Left cardiac atrium (tissue), 4 donors: Measurements from ENCODE around the gene ATF7IP2. TPM values are rescaled to one million over a fixed set of nuclear protein-coding genes. Genes with fewer than 3 reads are reported as not detected.
"Not testable (repeated sequence)": the region's sequence is repeated elsewhere in the genome, so short reads cannot be mapped to it uniquely, and the experiment has no call there.

Source experiments
- ATAC-seq, 2 donors: fragments of 200-7000 bp; cut with Tn5 transposase; one replicate each; pipeline ENCODE4 v1.9.1; 2020; ENCODE audit warnings: mild to moderate bottlenecking in 2 of 2, moderate library complexity in 2 of 2
- DNase-seq: peaks from one replicate; pipeline ENCODE4 v3.0.0-alpha.2; 2020
- intact Hi-C, 2 donors: fragments of 100-400 bp; cut with DNase I; formaldehyde crosslinking; loops; one replicate each; pipeline versions ENCODE4 v1.14.1 to v1.15.1; 2022 to 2023
- long read RNA-seq: library from polyadenylated mRNA; unstranded; transcript quantifications from one replicate; pipeline ENCODE4 v2.0.0, GENCODE V29; 2021
- total RNA-seq, 2 donors: library from RNA; stranded (reverse); fragmentation: NEBNext Ultra II Directional; extraction: Animal tissue kit (Norgen Biotek cat#: 25700); gene quantifications; one replicate each; pipeline ENCODE4 v1.2.1, GENCODE V29; 2021
- donor health status: DM: no; HTN: yes; CAD: no.
- donor health status: DM: no; HTN: yes; CAD: no; lungs with severe emphysema.
- donor health status: DM: yes; HTN: yes; CAD: no.
- donor health status: Dilated cardiomyopathy.

Gene ATF7IP2
- total RNA-seq: 10 to 100 TPM; 24.8 to 28.9 TPM
- long read RNA-seq, partial matches to known transcripts: 1 of 3 reads
- long read RNA-seq, other reads (novel, unspliced or antisense): 1 of 3 reads

GRCh38 chr16:10385725-10386516 lies at the start of gene ATF7IP2:
ATF7IP2 (plus strand) TSS chr16:10386061; CDS start chr16:10430621, 44,560 bp downstream.
- DNase-seq: peak; percentile 95
- intact Hi-C loops: no loop called here
- ATAC-seq: peak; percentile 99

GRCh38 chr16:10338426-10338825 lies 47.4 kb upstream of the ATF7IP2 start:
- intact Hi-C loops: loop anchor here in 1 of 2 donors (5.0 kb wide), 1 partner anchor 44 kb away; no protein-coding TSS in a partner anchor
- no peak for DNase-seq
- ATAC-seq: no peak

- intact Hi-C loops: loop anchor here in 1 of 2 donors (5.0 kb wide), 1 partner anchor 42 kb away; no protein-coding TSS in a partner anchor
- DNase-seq (no peak), ATAC-seq (no peak)
Measured at GRCh38 chr16:10339777-10340732, 45.8 kb upstream of the ATF7IP2 start.

DNA sequence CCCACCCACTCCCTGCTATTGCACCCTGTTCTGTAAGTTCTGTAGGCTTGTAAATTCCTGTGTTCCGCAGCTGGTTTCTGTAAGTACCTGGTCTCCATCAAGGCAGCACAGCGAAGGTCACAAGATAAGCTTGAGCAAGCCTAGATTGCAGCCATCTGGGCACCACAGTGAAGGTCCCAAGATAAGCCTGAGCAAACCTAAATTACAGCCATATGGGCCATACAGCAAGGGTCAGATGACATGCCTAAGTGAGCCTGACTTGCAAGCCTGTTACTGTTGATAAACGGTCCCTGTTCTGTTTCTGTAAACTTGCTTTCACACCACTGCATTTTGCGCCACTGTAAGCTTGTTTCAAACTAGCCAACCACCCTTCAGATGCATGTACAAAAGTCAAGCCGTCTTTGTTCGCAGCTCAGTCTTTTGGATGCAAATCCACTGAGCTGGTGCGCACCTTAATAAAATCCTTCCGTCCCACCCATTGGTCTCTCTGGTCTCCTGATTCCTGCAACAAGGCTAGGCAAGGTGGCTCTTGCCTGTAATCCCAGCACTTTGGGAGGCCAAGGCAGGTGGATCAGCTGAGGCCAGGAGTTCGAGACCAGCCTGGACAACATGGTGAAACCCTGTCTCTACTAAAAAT lies 42.6 kb upstream of the ATF7IP2 start:
- no peak for ATAC-seq
- no peak for DNase-seq
- intact Hi-C loops: no loop called here

DNA sequence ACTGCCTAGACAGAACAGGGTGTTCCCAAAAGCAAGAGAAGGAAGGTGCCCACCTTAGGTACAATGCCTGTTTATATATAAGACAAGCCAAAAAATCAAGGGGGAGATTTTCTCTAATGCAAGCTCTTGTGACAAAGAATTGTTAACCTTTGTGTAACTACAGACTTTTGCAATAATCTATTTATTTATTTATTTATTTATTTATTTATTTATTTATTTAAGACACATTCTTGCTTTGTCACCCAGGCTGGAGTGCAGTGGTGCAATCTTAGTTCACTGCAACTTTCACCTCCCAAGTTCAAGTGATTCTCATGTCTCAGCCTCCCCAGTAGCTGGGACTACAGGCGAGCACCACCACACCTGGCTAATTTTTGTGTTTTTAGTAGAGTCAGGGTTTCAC lies 41.2 kb upstream of the ATF7IP2 start:
- intact Hi-C loops, ATAC-seq, DNase-seq: not testable (repeated sequence)

DNA sequence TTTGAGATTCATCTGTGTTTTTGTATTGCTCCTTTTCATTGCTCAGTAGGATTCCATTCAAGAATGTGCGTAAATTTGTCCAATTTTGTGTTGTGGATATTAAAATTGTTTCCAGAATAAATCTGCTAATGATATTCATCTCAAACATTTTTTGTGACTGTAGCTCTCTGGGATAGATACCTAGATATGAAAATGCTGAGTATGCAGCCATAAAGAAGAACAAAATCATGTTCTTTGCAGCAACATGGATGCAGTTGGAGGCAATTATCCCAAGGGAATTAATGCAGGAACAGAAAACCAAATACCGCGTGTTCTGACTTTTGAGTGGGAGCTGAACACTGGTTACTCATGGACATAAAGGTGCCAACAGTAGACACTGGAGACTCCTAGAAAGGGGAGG lies 40.2 kb upstream of the ATF7IP2 start:
- intact Hi-C loops: no loop called here
- ATAC-seq (no peak), DNase-seq (no peak)

DNA sequence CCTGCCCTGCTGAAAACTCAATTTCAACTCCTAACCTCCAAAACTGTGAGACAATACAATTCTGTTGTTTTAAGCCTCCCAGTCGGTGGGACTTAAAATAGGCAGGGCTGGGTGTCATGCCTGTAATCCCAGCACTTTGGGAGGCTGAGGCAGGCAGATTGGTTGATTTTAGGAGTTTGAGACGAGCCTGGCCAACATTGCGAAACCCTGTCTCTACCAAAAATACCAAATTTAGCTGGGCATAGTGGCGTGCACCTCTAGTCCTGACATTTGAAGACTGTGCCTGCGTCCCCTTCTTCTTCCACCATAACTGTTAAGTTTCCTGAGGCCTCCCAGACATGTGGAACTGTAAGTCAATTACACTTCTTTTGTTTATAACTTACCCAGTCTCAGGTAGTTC lies 36.0 kb upstream of the ATF7IP2 start:
- ATAC-seq: no peak
- intact Hi-C loops: no loop called here
- no peak for DNase-seq

DNA sequence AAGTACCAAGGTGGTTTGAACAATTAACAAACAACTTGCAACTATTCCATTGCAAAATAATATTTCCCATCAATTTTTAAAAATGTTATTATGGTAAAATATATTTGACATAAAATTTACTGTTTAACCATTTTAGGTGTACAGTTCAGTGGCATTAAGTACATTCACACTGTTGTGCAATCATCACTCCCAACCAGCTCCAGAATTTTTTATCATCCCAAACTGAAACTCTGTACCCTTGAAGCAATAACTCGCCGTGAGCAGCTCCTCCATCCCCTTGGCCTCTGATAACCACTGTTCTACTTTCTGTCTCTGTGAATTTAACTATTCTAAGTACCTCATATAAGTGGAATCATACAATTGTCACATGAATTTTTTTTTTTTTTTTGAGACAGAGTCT lies 33.6 kb upstream of the ATF7IP2 start:
- intact Hi-C loops: no loop called here
- no peak for ATAC-seq
- no peak for DNase-seq

GRCh38 chr16:10355589-10355988 lies 30.3 kb upstream of the ATF7IP2 start:
- intact Hi-C loops: no loop called here
- ATAC-seq (no peak), DNase-seq (no peak)

DNA sequence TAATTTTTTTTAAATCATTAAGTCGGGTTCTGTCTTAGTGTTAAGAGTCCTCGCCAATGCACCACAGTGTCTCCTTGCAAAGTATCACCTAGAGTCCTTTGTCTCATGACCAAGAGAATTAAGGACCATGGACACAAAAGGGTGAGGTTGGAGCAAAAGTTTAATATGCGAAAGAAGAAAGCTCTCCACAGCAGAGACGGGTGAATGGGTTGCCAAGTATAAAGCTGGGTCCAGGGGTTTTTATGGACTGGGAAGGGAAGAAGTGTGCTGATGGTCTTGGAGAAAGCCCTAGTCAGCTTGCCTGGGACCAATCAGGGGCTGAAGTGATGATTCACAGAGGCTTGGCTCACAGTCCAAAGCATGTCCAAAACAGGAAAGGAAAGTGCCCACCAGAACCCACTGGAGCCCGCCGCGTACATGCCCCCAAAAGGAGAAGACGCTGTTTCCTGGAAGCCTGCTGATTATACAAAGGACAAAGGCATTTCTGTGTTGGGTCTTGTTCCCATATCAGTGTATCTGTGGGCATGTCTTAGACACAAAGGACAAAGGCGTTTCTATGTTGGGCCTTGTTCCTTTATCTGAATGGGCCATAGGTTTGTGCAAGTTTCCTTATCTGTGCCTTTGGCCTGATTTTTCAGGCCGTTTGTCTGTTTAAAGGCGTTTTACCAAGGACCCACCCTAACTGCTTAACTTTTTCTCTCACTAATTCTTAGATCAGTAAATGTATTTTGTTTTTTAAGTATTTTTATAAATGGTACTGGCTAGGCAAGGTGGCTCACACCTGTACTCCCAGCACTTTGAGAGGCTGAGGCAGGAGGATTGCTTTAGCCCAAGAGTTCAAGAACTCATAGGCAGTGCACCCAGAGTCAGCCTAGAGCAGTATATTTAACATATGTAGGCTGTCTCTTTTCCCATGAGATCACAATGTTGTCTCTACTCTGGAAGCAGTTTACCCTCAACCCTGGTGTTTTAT lies 28.7 kb upstream of the ATF7IP2 start:
- ATAC-seq (no peak), DNase-seq (no peak)
- intact Hi-C loops: no loop called here

- intact Hi-C loops, DNase-seq, ATAC-seq: not testable (repeated sequence)
Measured at GRCh38 chr16:10361747-10362076, 24.1 kb upstream of the ATF7IP2 start.

GRCh38 chr16:10362077-10362863 lies 23.6 kb upstream of the ATF7IP2 start:
- ATAC-seq (no peak), DNase-seq (no peak)
- intact Hi-C loops: no loop called here

- intact Hi-C loops, DNase-seq, ATAC-seq: not testable (repeated sequence)
Measured at GRCh38 chr16:10362864-10363197, 23.0 kb upstream of the ATF7IP2 start.

DNA sequence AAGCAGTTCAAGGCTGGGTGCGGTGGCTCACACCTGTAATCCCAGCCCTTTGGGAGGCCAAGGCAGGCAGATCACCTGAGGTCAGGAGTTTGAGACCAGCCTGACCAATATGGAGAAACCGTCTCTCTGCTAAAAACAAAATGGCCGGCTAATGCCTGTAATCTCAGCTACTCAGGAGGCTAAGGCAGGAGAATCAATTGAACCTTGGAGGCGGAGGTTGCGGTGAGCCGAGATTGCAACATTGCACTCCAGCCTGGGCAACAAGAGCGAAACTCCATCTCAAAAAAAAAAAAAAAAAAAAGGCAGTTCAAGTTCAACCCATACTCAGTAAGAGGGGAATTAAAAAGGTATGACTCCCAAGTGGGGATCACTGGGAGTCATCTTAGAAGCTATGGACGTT lies 19.2 kb upstream of the ATF7IP2 start:
- DNase-seq, ATAC-seq, intact Hi-C loops: not testable (repeated sequence)

DNA sequence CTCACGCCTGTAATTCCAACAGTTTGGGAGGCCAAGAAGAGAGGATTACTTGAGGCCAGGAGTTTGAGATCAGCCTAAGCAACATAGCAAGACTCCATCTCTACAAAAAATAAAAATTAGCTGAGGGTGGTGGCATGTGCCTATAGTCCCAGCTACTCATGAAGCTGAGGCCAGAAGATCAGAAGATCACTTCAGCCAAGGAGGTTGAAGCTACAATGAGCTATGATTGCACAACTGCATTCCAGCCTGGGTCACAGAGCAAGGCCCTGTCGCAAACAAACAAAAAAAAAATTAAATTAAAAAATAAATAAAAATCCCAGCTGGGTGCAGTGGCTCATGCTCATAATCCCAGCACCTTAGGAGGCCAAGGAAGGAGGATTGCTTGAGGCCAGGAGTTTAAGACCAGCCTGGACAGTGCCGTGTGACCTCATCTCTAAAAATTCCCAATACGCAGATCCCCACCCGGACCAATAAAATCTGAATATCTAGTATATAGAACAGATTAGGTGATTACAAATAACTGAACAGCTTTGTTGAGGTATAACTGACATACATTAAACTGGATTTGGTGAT lies 18.2 kb upstream of the ATF7IP2 start:
- ATAC-seq (no peak), DNase-seq (no peak)
- intact Hi-C loops: no loop called here

DNA sequence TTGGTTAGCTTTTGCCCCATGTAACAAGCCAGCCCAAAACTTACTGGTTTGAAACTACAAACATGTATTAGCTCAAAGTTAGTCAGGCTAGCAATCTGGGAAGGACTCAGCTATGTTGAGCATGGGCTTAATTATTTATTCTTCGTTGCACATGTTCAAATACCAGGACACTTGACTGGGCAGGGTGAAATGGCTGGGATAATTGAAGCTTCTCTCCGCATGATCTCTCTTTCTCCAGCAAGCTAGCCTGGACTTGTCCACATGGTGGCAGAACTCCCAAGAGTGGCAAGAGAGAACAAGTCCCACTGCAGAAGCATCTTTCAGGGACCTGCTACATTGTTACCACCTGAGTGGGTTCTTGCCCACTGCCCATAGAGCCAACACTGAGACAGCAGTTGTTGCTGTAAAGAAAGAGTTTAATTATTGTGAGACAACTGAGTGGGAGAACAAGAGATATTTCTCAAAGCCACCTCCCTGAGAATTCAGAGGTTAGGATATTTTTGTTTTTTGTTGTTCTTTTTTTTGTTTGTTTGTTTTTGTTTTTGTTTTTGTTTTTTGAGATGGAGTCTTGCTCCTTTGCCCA lies 16.8 kb upstream of the ATF7IP2 start:
- no peak for DNase-seq
- intact Hi-C loops: no loop called here

More for the DNA sequence above, 16.8 kb upstream of the ATF7IP2 start:
- no peak for ATAC-seq
